ENCODE results near the gene TBXAS1. TPM values are rescaled to one million over a fixed set of nuclear protein-coding genes. Genes with fewer than 3 reads are reported as not detected.

The TBXAS1 gene
- total and polyA plus RNA-seq, 2 of the 8 experiments (the other 6 are each of a cell fraction or from before 2014, with no cell fraction given) = 0.86 to 2.1 TPM

- WGBS, 2 experiments (ENCODE audit: extremely low coverage in 1 of 2, insufficient coverage in 1 of 2, insufficient read length in 1 of 2, insufficient replicate concordance in 2 of 2, low coverage in 1 of 2, low lambda C conversion rate in 2 of 2, missing lambda C conversion rate in 1 of 2) = 91% methylated on average over 7 of the region's 7 CpGs; no CpG with 5 or more reads in 1 of the 2 experiments
- no peak overlapping the region for H2BK20ac ChIP-seq (ENCODE audit: low read length)
- H3K27me3 ChIP-seq (replicated peaks in 1 of 4; ENCODE audit: control insufficient read depth in 3 of 4, extremely low read depth in 1 of 4, insufficient read depth in 3 of 4, low read length in 3 of 4) = no peaks in the 10 kb centered on the region
- no peaks in the 10 kb centered on the region for H3K79me2 ChIP-seq (ENCODE audit: control insufficient read depth in 1 of 2, insufficient read depth in 2 of 2, low read length in 2 of 2)
- no peaks in the 10 kb centered on the region for H3K9me3 ChIP-seq (ENCODE audit: insufficient read depth in 2 of 2, low read depth in 1 of 2, low read length in 1 of 2)
- no peak overlapping the region for H2AK5ac ChIP-seq (ENCODE audit: low read depth, low read length)
- no peaks in the 10 kb centered on the region for H3K4me1 ChIP-seq (replicated peaks in 1 of 4; ENCODE audit: control insufficient read depth in 3 of 4, insufficient read depth in 4 of 4, low read length in 3 of 4)
- no peak overlapping the region for H3K4me3 ChIP-seq (ENCODE audit: extremely low read depth in 1 of 4, insufficient read depth in 2 of 4, low read depth in 3 of 4, low read length in 4 of 4)
- no peaks in the 10 kb centered on the region for H3K79me1 ChIP-seq (ENCODE audit: low read depth, low read length)
- no peak for DNase-seq (ENCODE audit: low read depth in 1 of 2, low spot score in 2 of 2)
- no peak overlapping the region for H2BK120ac ChIP-seq (replicated peaks; ENCODE audit: low read depth, low read length)
- peak overlapping the region; percentile 48; the same call in 1 of the 2 replicates for H3K18ac ChIP-seq (ENCODE audit: extremely low read depth, low read length)
- H3K36me3 ChIP-seq (ENCODE audit: control insufficient read depth in 2 of 4, insufficient read depth in 4 of 4, low read length in 3 of 4) = no peaks in the 10 kb centered on the region
- no peak overlapping the region for H2BK12ac ChIP-seq (ENCODE audit: low read depth, low read length)
- H3K4ac ChIP-seq (replicated peaks; ENCODE audit: insufficient read length, low read depth, low read length) = no peak overlapping the region
- H4K91ac ChIP-seq (replicated peaks; ENCODE audit: insufficient read length, low read length) = no peak overlapping the region
- H2AFZ ChIP-seq (ENCODE audit: low read length) = no peak overlapping the region
- FAIRE-seq = no peak
- no peak overlapping the region for H2BK15ac ChIP-seq (ENCODE audit: low read length)
- no peak overlapping the region for H3K4me2 ChIP-seq (ENCODE audit: insufficient read depth in 1 of 2, low read depth in 2 of 2, low read length in 2 of 2)
- no peaks in the 10 kb centered on the region for H3K23me2 ChIP-seq (ENCODE audit: low read depth, low read length)
- H3K56ac ChIP-seq (replicated peaks; ENCODE audit: insufficient read length, low read depth, low read length) = no peak overlapping the region
- no peak overlapping the region for H3K14ac ChIP-seq (ENCODE audit: insufficient read length)
- POLR2A ChIA-PET (ENCODE audit: partially characterized antibody) = no interaction called here
- H3K9ac ChIP-seq (replicated peaks in 1 of 4; ENCODE audit: extremely low read depth in 1 of 4, low read depth in 3 of 4, low read length in 3 of 4) = no peak overlapping the region
- CTCF ChIA-PET (ENCODE audit: partially characterized antibody) = interaction anchor here (1.5 to 5.0 kb wide), 4 partner anchors 11 to 396 kb away, joined by 3 to 25 read pairs (median 5); no protein-coding TSS in a partner anchor
- TF ChIP-seq SIN3A (conservative IDR thresholded peaks at IDR 0.05 in 1 of 2, IDR thresholded peaks at IDR 0.05 in 1 of 2; ENCODE audit: low read depth in 1 of 2, low read length in 2 of 2) = no peak
- no peak for TF ChIP-seq HDAC2 (IDR thresholded peaks at IDR 0.05; ENCODE audit: borderline replicate concordance in 1 of 2, low read depth in 2 of 2, low read length in 2 of 2)
- no peak for TF ChIP-seq CTCF (IDR thresholded peaks at IDR 0.05; ENCODE audit: control extremely low read depth in 1 of 3, insufficient read depth in 1 of 3, low read depth in 1 of 3, low read length in 3 of 3)
- H4K8ac ChIP-seq (ENCODE audit: extremely low read depth, insufficient read depth, low read length) = no peak overlapping the region; the same call in 1 of the 2 replicates
- no peak overlapping the region for H2BK5ac ChIP-seq (ENCODE audit: low read depth, low read length)
- no peak overlapping the region for H3K27ac ChIP-seq (ENCODE audit: low read depth, low read length)
- no peaks in the 10 kb centered on the region for H4K20me1 ChIP-seq (replicated peaks in 1 of 2; ENCODE audit: control insufficient read depth in 1 of 2, insufficient read depth in 2 of 2, low read length in 2 of 2)
- H4K5ac ChIP-seq (ENCODE audit: insufficient read length, low read depth, low read length) = no peak overlapping the region
- H3K23ac ChIP-seq (ENCODE audit: insufficient read length) = no peak overlapping the region
Measured at GRCh38 chr7:140017034-140017433, 188.0 kb downstream of the TBXAS1 start.

All from H1 (cell line).